HCT116 (cell line): Measurements from ENCODE around the gene FAM216B. TPM values are rescaled to one million over a fixed set of nuclear protein-coding genes. Genes with fewer than 3 reads are reported as not detected.
"Not testable (repeated sequence)": the region's sequence is repeated elsewhere in the genome, so short reads cannot be mapped to it uniquely, and the experiment has no call there.

Experiments
- ATAC-seq: fragments of 200-7000 bp; cut with Tn5 transposase; 2 replicates; pipeline ENCODE4 v1.9.1; 2020; ENCODE audit warnings: mild to moderate bottlenecking, moderate library complexity
- BruUV-seq: library from RNA; stranded (reverse); fragments of 400-500 nt; replicated peaks from 2 replicates; lab custom pipeline; 2021; lab: Mats Ljungman, UMichigan
- CTCF ChIA-PET: fragments of 300-600 bp; sonication (Branson Sonifier 250); formaldehyde crosslinking; loops from one replicate; lab custom pipeline; 2021; ENCODE audit warnings: antibody characterized with exemption; lab: Charles Lee
- POLR2A ChIA-PET: fragments of 300-600, 350-600 bp; sonication (Branson Sonifier 250); formaldehyde crosslinking; loops from one replicate; lab custom pipeline; 2021; ENCODE audit warnings: antibody characterized with exemption; lab: Charles Lee
- RAD21 ChIA-PET, 2 experiments: fragments of 300-600 bp; sonication (Branson Sonifier 250); formaldehyde crosslinking; loops; one replicate each; lab custom pipeline; 2023; ENCODE audit warnings: low total read pairs in 2 of 2; ENCODE audit not compliant: uncharacterized antibody in 2 of 2, unreplicated experiment in 2 of 2, low non-redundant PET in 1 of 2; lab: Charles Lee
- DNase-seq: peaks from one replicate; pipeline ENCODE4 v3.0.0-alpha.2; 2010; ENCODE audit warnings: low read depth, low spot score
- H2AFZ ChIP-seq: fragments of 200-600 bp; shearing (Covaris generic), sonication (generic); 2 replicates; pipeline ENCODE4 v1.6.1; 2017; ENCODE audit warnings: low read depth, mixed run types, mixed read lengths, antibody characterized with exemption, low read length; ENCODE audit not compliant: poor library complexity, severe bottlenecking
- H3K27ac ChIP-seq: 2 replicates; pipeline ENCODE4 v1.5.1; 2012; ENCODE audit warnings: low read depth, low read length
- H3K27me3 ChIP-seq: fragments of 200-600 bp; sonication (generic); 2 replicates; pipeline ENCODE4 v1.6.1; 2016; ENCODE audit warnings: mixed run types, low read length, mixed read lengths; ENCODE audit not compliant: insufficient read depth
- H3K36me3 ChIP-seq, 2 experiments: fragments of 200-500 bp in 1 of 2; fragments of 200-600 bp in 1 of 2; sonication (Bioruptor generic) in 1 of 2; sonication (generic) in 1 of 2; 2 replicates each; pipeline versions ENCODE4 v1.5.1 to v1.6.1; 2014 to 2016; ENCODE audit warnings: low read length in 2 of 2, inconsistent platforms in 1 of 2, mixed read lengths in 1 of 2, mixed run types in 1 of 2; ENCODE audit not compliant: insufficient read depth in 2 of 2, control insufficient read depth in 1 of 2
- H3K4me1 ChIP-seq, 2 experiments: fragments of 200-600 bp in 1 of 2; sonication (generic) in 1 of 2; 2 replicates each; pipeline versions ENCODE4 v1.5.1 to v1.6.1; 2012 to 2017; ENCODE audit warnings: low read length in 2 of 2, inconsistent platforms in 1 of 2, mild to moderate bottlenecking in 1 of 2, mixed read lengths in 1 of 2, mixed run types in 1 of 2, moderate library complexity in 1 of 2; ENCODE audit not compliant: insufficient read depth in 2 of 2, control insufficient read depth in 1 of 2
- H3K4me2 ChIP-seq: fragments of 200-600 bp; sonication (generic); 2 replicates; pipeline ENCODE4 v1.6.1; 2017; ENCODE audit warnings: mixed run types, low read length, mixed read lengths
- H3K4me3 ChIP-seq, 2 experiments: fragments of 200-600 bp in 1 of 2; sonication (generic) in 1 of 2; replicated peaks in 1 of 2; 2 replicates each; pipeline ENCODE4 v1.5.1; 2011 to 2016; ENCODE audit warnings: low read length in 2 of 2, control low read depth in 1 of 2, low read depth in 1 of 2, mild to moderate bottlenecking in 1 of 2, mixed read lengths in 1 of 2, mixed run types in 1 of 2
- H3K79me2 ChIP-seq: fragments of 200-600 bp; sonication (generic); 2 replicates; pipeline ENCODE4 v1.6.1; 2017; ENCODE audit warnings: mild to moderate bottlenecking, mixed run types, low read length, moderate library complexity, mixed read lengths; ENCODE audit not compliant: insufficient read depth
- H3K9ac ChIP-seq: fragments of 200-600 bp; sonication (generic); 2 replicates; pipeline ENCODE4 v1.6.1; 2016; ENCODE audit warnings: low read length, mixed read lengths
- H3K9me2 ChIP-seq: fragments of 200-600 bp; sonication (generic), shearing (Covaris generic); 2 replicates; pipeline ENCODE4 v1.6.1; 2017; ENCODE audit warnings: mixed run types, mild to moderate bottlenecking, moderate library complexity; ENCODE audit not compliant: insufficient read depth
- H3K9me3 ChIP-seq, 2 experiments: fragments of 200-500 bp in 1 of 2; fragments of 200-600 bp in 1 of 2; sonication (Bioruptor generic) in 1 of 2; sonication (generic) in 1 of 2; 2 replicates each; pipeline ENCODE4 v1.6.1; 2014 to 2017; ENCODE audit warnings: low read length in 2 of 2, mixed read lengths in 2 of 2, inconsistent platforms in 1 of 2, low read depth in 1 of 2, mild to moderate bottlenecking in 1 of 2, mixed run types in 1 of 2, moderate library complexity in 1 of 2; ENCODE audit not compliant: control insufficient read depth in 1 of 2, insufficient read depth in 1 of 2
- H4K20me1 ChIP-seq: fragments of 200-600 bp; sonication (generic), shearing (Covaris generic); 2 replicates; pipeline ENCODE4 v1.6.1; 2017; ENCODE audit warnings: mixed run types, mild to moderate bottlenecking, moderate library complexity; ENCODE audit not compliant: insufficient read depth
- ATF3 ChIP-seq: IDR thresholded peaks from 2 replicates; pipeline ENCODE4 v1.6.1; 2012
- CTCF ChIP-seq, 3 experiments: fragments of 200-600 bp in 1 of 3; sonication (generic) in 1 of 3; IDR thresholded peaks in 2 of 3; conservative IDR thresholded peaks in 1 of 3; 2 replicates each; pipeline ENCODE4 v1.5.1; 2012 to 2017; ENCODE audit warnings: low read depth in 2 of 3, low read length in 2 of 3, antibody characterized with exemption in 1 of 3, borderline replicate concordance in 1 of 3, control low read depth in 1 of 3, mild to moderate bottlenecking in 1 of 3, mixed read lengths in 1 of 3, mixed run types in 1 of 3, moderate library complexity in 1 of 3; ENCODE audit not compliant: insufficient read depth in 1 of 3
- FOSL1 ChIP-seq: IDR thresholded peaks from 2 replicates; pipeline ENCODE4 v1.6.1; 2012; ENCODE audit warnings: low read depth
- SIN3A ChIP-seq: IDR thresholded peaks from 2 replicates; pipeline ENCODE4 v1.6.1; 2012; ENCODE audit warnings: low read depth
- SP1 ChIP-seq: IDR thresholded peaks from 2 replicates; pipeline ENCODE4 v1.6.1; 2012; ENCODE audit warnings: low read depth
- SRF ChIP-seq: IDR thresholded peaks from 2 replicates; pipeline ENCODE4 v1.6.1; 2012; ENCODE audit warnings: low read depth
- intact Hi-C: fragments of 100-400 bp; cut with micrococcal nuclease; formaldehyde crosslinking; loops from 2 replicates; pipeline ENCODE4 v1.10.0; 2022
- total RNA-seq: library from RNA; stranded (reverse); gene quantifications from one replicate; pipeline ENCODE4 v1.2.1, GENCODE V29; 2021; ENCODE audit not compliant: unreplicated experiment

Gene FAM216B
- total RNA-seq, 1 experiment from 2014 or later: not detected

- no peak for ATAC-seq
- Histone ChIP-seq H3K9me2 (no peaks in the 10 kb centered on the region), H3K27me3 (no peaks in the 10 kb centered on the region), H2AFZ (no peak overlapping the region), H3K4me1 (no peaks in the 10 kb centered on the region), H3K79me2 (no peaks in the 10 kb centered on the region), H4K20me1 (no peaks in the 10 kb centered on the region), H3K36me3 (no peaks in the 10 kb centered on the region), H3K27ac (no peak overlapping the region), H3K9ac (no peak overlapping the region), H3K4me2 (no peak overlapping the region), H3K9me3 (no peaks in the 10 kb centered on the region), H3K4me3 (no peak overlapping the region)
- DNase-seq: no peak
- no TSS peak for BruUV-seq
- RAD21 ChIA-PET: no interaction called here
- intact Hi-C loops: no loop called here
- POLR2A ChIA-PET: no interaction called here
- TF ChIP-seq SP1 (no peak), FOSL1 (no peak)
- CTCF ChIA-PET: no interaction called here
These were observed 33.5 kb downstream of the FAM216B start for GRCh38 chr13:42814868-42815267.

GRCh38 chr13:42815681-42816080 lies 34.3 kb downstream of the FAM216B start:
- ChIA-PET POLR2A (no interaction called here), CTCF (no interaction called here), RAD21 (no interaction called here)
- no peaks in the 10 kb centered on the region for H3K36me3 ChIP-seq
- H3K79me2 ChIP-seq: no peaks in the 10 kb centered on the region
- H3K27me3 ChIP-seq: no peaks in the 10 kb centered on the region
- no TSS peak for BruUV-seq
- no peaks in the 10 kb centered on the region for H4K20me1 ChIP-seq
- no peaks in the 10 kb centered on the region for H3K9me2 ChIP-seq
- H2AFZ ChIP-seq: no peak overlapping the region
- no peaks in the 10 kb centered on the region for H3K9me3 ChIP-seq
- TF ChIP-seq ATF3 (no peak), SRF (no peak)
- H3K4me1 ChIP-seq: no peaks in the 10 kb centered on the region
- ATAC-seq (no peak), DNase-seq (no peak)
- no peak overlapping the region for H3K4me2 ChIP-seq
- intact Hi-C loops: no loop called here
- no peak overlapping the region for H3K27ac ChIP-seq
- no peak overlapping the region for H3K9ac ChIP-seq
- no peak overlapping the region for H3K4me3 ChIP-seq

GRCh38 chr13:42816538-42816937 lies 35.2 kb downstream of the FAM216B start:
- POLR2A ChIA-PET: no interaction called here
- Histone ChIP-seq H3K27me3 (no peaks in the 10 kb centered on the region), H4K20me1 (no peaks in the 10 kb centered on the region)
- BruUV-seq: no TSS peak
- TF ChIP-seq SIN3A (no peak), CTCF (IDR thresholded peaks at IDR 0.05 in 2 of 3, conservative IDR thresholded peaks at IDR 0.05 in 1 of 3; ENCODE audit: borderline replicate concordance in 1 of 3, insufficient read depth in 1 of 3, low read depth in 2 of 3, low read length in 2 of 3) (peak in 2 of 3 experiments; percentile 19 to 43; a peak in 3 of 6 replicates)
- TF ChIP-seq, all 23 proteins: peak for 1
- no peak for ATAC-seq
- no peaks in the 10 kb centered on the region for H3K9me2 ChIP-seq
- no peaks in the 10 kb centered on the region for H3K9me3 ChIP-seq
- ChIA-PET RAD21 (no interaction called here), CTCF (no interaction called here)
- H3K9ac ChIP-seq: no peak overlapping the region
- H3K36me3 ChIP-seq: no peaks in the 10 kb centered on the region
- H3K4me1 ChIP-seq: no peaks in the 10 kb centered on the region
- H3K4me2 ChIP-seq: no peak overlapping the region
- DNase-seq: no peak
- intact Hi-C loops: no loop called here
- H3K79me2 ChIP-seq: no peaks in the 10 kb centered on the region
- H3K27ac ChIP-seq: no peak overlapping the region
- H3K4me3 ChIP-seq: no peak overlapping the region
- H2AFZ ChIP-seq: no peak overlapping the region

GRCh38 chr13:42819687-42820086 lies 38.3 kb downstream of the FAM216B start:
- H2AFZ ChIP-seq, H3K36me3 ChIP-seq, H4K20me1 ChIP-seq, DNase-seq, H3K27ac ChIP-seq, H3K4me1 ChIP-seq, H3K9me2 ChIP-seq, RAD21 ChIA-PET, intact Hi-C loops, POLR2A ChIA-PET, H3K9ac ChIP-seq, CTCF ChIA-PET, H3K27me3 ChIP-seq, ATAC-seq, H3K4me3 ChIP-seq, BruUV-seq, H3K79me2 ChIP-seq, H3K9me3 ChIP-seq, H3K4me2 ChIP-seq: not testable (repeated sequence)
